SU-DHL-6 (cell line): ENCODE results near the gene NCKIPSD.

Source experiments
- EZH2phosphoT487 ChIP-seq: fragments of 200-600 bp; sonication (generic), shearing (Covaris generic); conservative IDR thresholded peaks from 2 replicates; pipeline ENCODE4 v1.6.1; 2018; ENCODE audit warnings: mild to moderate bottlenecking, antibody characterized with exemption, low read length, moderate library complexity, mixed read lengths
- TF ChIP-seq, protein P1 (sequence below): fragments of 200-600 bp; sonication (generic); IDR thresholded peaks from one replicate; pipeline ENCODE4 v1.5.1; 2017; ENCODE audit warnings: antibody characterized with exemption, mild to moderate bottlenecking, low read length, moderate library complexity; ENCODE audit not compliant: insufficient read depth, poor library complexity, severe bottlenecking

DNA sequence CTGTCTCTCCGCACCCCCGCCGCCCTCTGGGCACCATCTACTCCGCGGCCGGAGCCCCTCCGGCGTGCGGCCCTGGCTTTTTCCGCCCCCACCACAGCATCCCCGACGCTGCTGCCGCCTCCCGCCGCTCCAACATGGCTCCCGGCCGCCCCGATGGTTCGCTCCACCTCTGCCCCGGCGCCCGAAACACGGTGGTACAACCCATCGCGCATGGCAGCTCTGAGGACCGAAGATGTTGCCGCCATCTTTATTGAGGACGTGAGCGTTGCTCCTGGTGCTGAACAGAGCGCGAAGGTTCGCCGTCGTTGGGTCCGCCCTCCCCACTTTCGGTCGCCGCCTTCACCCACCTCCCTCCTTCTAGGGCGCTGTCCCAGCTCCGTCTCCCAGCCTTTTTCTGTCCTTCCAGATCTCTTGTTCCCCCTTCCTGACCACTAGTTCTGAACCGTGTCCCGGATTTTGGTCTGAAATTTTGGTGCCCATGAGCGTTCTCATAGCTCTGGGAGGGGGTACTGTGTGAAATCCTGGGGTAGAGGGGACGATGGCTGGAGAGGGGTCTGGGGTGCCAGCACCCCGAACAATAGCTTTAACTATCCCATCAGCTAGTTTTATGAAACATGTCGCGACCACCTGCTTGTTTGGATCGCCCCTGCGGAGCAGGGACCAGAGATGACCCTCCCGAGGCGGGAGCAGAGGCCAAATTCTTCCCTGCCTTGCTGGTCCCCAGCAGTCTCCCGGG lies 22.8 kb downstream of the NCKIPSD start, which contains the start of gene CELSR3:
- no peak for TF ChIP-seq EZH2phosphoT487
- TF ChIP-seq, protein P1, sequence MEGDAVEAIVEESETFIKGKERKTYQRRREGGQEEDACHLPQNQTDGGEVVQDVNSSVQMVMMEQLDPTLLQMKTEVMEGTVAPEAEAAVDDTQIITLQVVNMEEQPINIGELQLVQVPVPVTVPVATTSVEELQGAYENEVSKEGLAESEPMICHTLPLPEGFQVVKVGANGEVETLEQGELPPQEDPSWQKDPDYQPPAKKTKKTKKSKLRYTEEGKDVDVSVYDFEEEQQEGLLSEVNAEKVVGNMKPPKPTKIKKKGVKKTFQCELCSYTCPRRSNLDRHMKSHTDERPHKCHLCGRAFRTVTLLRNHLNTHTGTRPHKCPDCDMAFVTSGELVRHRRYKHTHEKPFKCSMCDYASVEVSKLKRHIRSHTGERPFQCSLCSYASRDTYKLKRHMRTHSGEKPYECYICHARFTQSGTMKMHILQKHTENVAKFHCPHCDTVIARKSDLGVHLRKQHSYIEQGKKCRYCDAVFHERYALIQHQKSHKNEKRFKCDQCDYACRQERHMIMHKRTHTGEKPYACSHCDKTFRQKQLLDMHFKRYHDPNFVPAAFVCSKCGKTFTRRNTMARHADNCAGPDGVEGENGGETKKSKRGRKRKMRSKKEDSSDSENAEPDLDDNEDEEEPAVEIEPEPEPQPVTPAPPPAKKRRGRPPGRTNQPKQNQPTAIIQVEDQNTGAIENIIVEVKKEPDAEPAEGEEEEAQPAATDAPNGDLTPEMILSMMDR, result no peak
